ENCODE measurements around the gene SPRR4.

DNA sequence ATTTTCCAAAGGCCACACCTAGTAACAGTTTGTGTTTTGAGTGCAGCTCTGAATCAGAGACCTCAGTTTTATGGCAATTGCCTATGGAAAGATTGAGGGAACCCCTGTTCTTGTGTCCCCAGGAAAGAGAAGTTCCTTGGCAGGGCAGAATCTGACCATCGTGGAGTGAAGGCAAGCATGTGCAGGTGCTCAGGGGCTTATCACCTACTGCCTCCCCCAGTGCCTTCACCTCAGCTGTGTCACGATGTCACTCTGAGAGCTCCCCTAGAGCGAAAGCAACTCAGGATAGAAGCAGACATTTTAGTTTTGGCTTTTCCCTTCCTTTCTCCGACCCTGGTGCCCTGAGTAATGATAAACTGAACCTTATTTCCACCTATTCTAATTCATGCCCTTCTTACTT is 11.6 kb downstream of the SPRR4 start:
- TF ChIP-seq, protein P1, sequence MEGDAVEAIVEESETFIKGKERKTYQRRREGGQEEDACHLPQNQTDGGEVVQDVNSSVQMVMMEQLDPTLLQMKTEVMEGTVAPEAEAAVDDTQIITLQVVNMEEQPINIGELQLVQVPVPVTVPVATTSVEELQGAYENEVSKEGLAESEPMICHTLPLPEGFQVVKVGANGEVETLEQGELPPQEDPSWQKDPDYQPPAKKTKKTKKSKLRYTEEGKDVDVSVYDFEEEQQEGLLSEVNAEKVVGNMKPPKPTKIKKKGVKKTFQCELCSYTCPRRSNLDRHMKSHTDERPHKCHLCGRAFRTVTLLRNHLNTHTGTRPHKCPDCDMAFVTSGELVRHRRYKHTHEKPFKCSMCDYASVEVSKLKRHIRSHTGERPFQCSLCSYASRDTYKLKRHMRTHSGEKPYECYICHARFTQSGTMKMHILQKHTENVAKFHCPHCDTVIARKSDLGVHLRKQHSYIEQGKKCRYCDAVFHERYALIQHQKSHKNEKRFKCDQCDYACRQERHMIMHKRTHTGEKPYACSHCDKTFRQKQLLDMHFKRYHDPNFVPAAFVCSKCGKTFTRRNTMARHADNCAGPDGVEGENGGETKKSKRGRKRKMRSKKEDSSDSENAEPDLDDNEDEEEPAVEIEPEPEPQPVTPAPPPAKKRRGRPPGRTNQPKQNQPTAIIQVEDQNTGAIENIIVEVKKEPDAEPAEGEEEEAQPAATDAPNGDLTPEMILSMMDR (IDR thresholded peaks at IDR 0.05; ENCODE audit: insufficient read depth, low read length, poor library complexity, severe bottlenecking), result no peak
- no peak for TF ChIP-seq EZH2phosphoT487 (conservative IDR thresholded peaks at IDR 0.05; ENCODE audit: low read length)
